Heart right ventricle (tissue), 16 donors: ENCODE measurements around the gene ZNF217. TPM values are rescaled to one million over a fixed set of nuclear protein-coding genes. Genes with fewer than 3 reads are reported as not detected.
"Not testable (repeated sequence)": the region's sequence is repeated elsewhere in the genome, so short reads cannot be mapped to it uniquely, and the experiment has no call there.

Experiments
- ATAC-seq, 8 donors: fragments of 200-7000 bp; cut with Tn5 transposase; one replicate each; pipeline ENCODE4 v1.9.1; 2020; ENCODE audit warnings: mild to moderate bottlenecking in 8 of 8, moderate library complexity in 8 of 8, moderate number of reproducible peaks in 1 of 8
- DNase-seq, 2 donors: peaks; one replicate each; pipeline ENCODE4 v3.0.0-alpha.2; 2020
- H3K27ac ChIP-seq, 10 donors: fragments of 200-600 bp; sonication (generic) in 2 of 10; one replicate each; pipeline versions ENCODE4 v1.5.0 to v1.8.0; 2020 to 2022; ENCODE audit warnings: mild to moderate bottlenecking in 3 of 10
- H3K27me3 ChIP-seq, 7 donors: fragments of 200-600 bp; one replicate each; pipeline ENCODE4 v1.8.0; 2021 to 2022; ENCODE audit warnings: mild to moderate bottlenecking in 2 of 7
- H3K36me3 ChIP-seq, 9 donors: fragments of 200-600 bp; sonication (generic) in 1 of 9; one replicate each; pipeline versions ENCODE4 v1.5.0 to v1.8.0; 2020 to 2022; ENCODE audit warnings: mild to moderate bottlenecking in 2 of 9
- H3K4me1 ChIP-seq, 9 donors: fragments of 200-600 bp; sonication (generic) in 1 of 9; one replicate each; pipeline versions ENCODE4 v1.5.0 to v1.8.0; 2020 to 2022; ENCODE audit warnings: mild to moderate bottlenecking in 4 of 9
- H3K4me3 ChIP-seq, 10 donors: fragments of 200-600 bp; sonication (generic) in 2 of 10; one replicate each; pipeline versions ENCODE4 v1.5.0 to v1.8.0; 2020 to 2022; ENCODE audit warnings: mild to moderate bottlenecking in 7 of 10, moderate library complexity in 2 of 10
- H3K9me3 ChIP-seq, 11 donors: fragments of 200-600 bp in 10 of 11; sonication (generic) in 2 of 11; one replicate each; pipeline versions ENCODE4 v1.5.0 to v1.8.0; 2013 to 2022; ENCODE audit warnings: mild to moderate bottlenecking in 2 of 11, control low read depth in 1 of 11, moderate library complexity in 1 of 11
- WGBS, 2 donors: extraction: QIAGEN DNeasy Blood & Tissue Kit; methylation state at CpG; one replicate each; pipeline ENCODE4 v1.1.7; 2013; ENCODE audit warnings: inconsistent platforms in 1 of 2; 5-methylcytosine and 5-hydroxymethylcytosine counted together
- intact Hi-C, 10 donors: fragments of 100-400 bp; cut with DNase I; formaldehyde crosslinking; loops; one replicate each; pipeline versions ENCODE4 v1.11.1 to v1.14.2; 2022
- long read RNA-seq, 3 donors: library from polyadenylated mRNA; unstranded; transcript quantifications; one replicate each; pipeline ENCODE4 v2.0.0, GENCODE V29; 2020 to 2021
- polyA plus RNA-seq, 2 donors: library from polyadenylated mRNA; stranded (reverse); fragments of 200-250 nt; gene quantifications; one replicate each; pipeline ENCODE4 v1.2.3, GENCODE V29; 2013
- total RNA-seq, 10 donors: library from RNA; stranded (reverse); fragmentation: NEBNext Ultra II Directional in 3 of 10; extraction: Animal tissue kit (Norgen Biotek cat#: 25700) in 3 of 10; gene quantifications; one replicate each; pipeline versions ENCODE4 v1.2.1 to v1.2.4, GENCODE V29; 2021 to 2023
- TF ChIP-seq, protein P1 (sequence below), 9 donors: fragments of 200-600 bp; sonication (generic) in 2 of 9; IDR thresholded peaks; one replicate each; pipeline versions ENCODE4 v1.5.0 to v1.8.0; 2021 to 2022; ENCODE audit warnings: antibody characterized with exemption in 9 of 9, mild to moderate bottlenecking in 5 of 9, moderate library complexity in 1 of 9
- donor health status: Arrhythmogenic right ventricular cardiomyopathy.
- donor health status: ischemic (EF 13 %, LVEDD 7.1; RV severe dilation, severe dysfunction).
- donor health status: healthy with polysubstance abuse.
- donor health status: DM: no; HTN: yes; CAD: no.
- donor health status: DM: no; HTN: no; CAD: no.
- donor health status: ischemic (EF 25% LVEDD 6.9; RV normal size, moderate dysfunction).
- donor health status: ischemic (EF 25% LVEDD 5.7; RV mildly dilated, moderate dysfunction).
- donor health status: healthy.
- donor health status: DM: yes; HTN: yes; CAD: no.
- donor health status: Ischemic cardiomyopathy.
- donor health status: ischemic (EF 35%, LVEDD 5.7; RV mildly dilated, moderate dysfunction).
- donor health status: nonischemic (EF 11% LVEDD 7.7; RV severe dilation, severe dysfunction).
- donor health status: DM: yes; HTN: yes; CAD: no.
- donor health status: PGD.
- donor health status: ischemic (EF 29% LVEDD 5.4; RV normal size, mild dysfunction).
- donor health status: nonischemic (EF 23%, LVEDD 6.1; RV moderate dilation, normal function).

Gene ZNF217
- total RNA-seq (10 to 100 TPM in 3 of 10 donors, 1 to 10 TPM in 7; 7.2 to 18.4 (median 8.5) TPM), polyA plus RNA-seq (1 to 10 TPM; 3.3 to 5.3 TPM)
- long read RNA-seq, donor 1: 0 reads
- long read RNA-seq, donor 2: 0 reads
- long read RNA-seq, donor 3: 0 reads

DNA sequence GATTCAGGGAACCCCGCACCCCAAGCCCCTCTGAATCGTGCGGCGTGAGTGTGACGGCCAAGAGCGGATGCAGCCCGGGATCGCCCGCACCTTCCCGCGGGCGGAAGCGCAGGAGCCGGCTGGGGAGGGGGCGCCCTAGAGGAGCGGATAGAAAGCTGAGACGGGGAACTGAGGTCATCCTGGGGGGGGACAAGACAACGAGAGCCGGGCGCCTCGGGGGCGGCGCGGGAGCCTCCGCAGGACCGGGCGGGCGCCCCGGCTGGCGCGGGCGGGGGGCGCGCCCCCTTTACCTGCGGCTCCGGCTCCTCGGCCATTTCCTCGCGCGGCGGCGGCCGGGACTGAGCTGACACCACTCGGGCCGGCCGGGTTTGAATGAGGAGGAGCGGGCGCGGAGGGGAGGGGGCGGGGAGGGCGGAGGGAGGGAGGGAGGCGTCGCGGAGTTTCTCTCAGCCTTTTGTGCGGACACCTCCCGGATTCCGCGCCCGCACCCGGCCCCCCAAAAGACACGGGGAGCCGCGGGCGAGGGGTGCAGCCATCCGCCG, at the start of gene ZNF217:
Gene ZNF217, minus strand, starts transcription at position 374 of the 542 bp plus-strand sequence. CDS start 11,013 bp downstream, outside the sequence.
- intact Hi-C loops: loop anchor here in 2 of 10 donors (2.0 to 5.0 kb wide), 2 partner anchors 59 to 324 kb away; no protein-coding TSS in a partner anchor
- H3K27me3 ChIP-seq, H3K9me3 ChIP-seq, H3K36me3 ChIP-seq: not testable (repeated sequence)
- 1% methylated on average over 46 to 61 of the region's 66 CpGs for WGBS, 2 donors
- Histone ChIP-seq H3K4me1 (peaks cover 2 to 65% (median 39%) of the 10 kb centered on the region in 9 donors), H3K27ac (peak within 1 kb of the TSS; percentile 97 to 100 (median 99)), H3K4me3 (peak within 1 kb of the TSS; percentile 76 to 98 (median 94))
- peak; percentile 36 to 74 (median 53) for ATAC-seq
- peak; percentile 78 to 81 for DNase-seq

- Histone ChIP-seq H3K27me3 (no peaks in the 10 kb centered on the region), H3K27ac (peak overlapping the region in 8 of 10 donors; percentile 6 to 92 (median 51)), H3K4me1 (peaks cover 0 to 28% (median 14%) of the 10 kb centered on the region in 9 donors), H3K36me3 (no peaks in the 10 kb centered on the region), H3K4me3 (peak overlapping the region in 3 of 10 donors; percentile 2 to 22 (median 11)), H3K9me3 (no peaks in the 10 kb centered on the region)
- TF ChIP-seq, protein P1, sequence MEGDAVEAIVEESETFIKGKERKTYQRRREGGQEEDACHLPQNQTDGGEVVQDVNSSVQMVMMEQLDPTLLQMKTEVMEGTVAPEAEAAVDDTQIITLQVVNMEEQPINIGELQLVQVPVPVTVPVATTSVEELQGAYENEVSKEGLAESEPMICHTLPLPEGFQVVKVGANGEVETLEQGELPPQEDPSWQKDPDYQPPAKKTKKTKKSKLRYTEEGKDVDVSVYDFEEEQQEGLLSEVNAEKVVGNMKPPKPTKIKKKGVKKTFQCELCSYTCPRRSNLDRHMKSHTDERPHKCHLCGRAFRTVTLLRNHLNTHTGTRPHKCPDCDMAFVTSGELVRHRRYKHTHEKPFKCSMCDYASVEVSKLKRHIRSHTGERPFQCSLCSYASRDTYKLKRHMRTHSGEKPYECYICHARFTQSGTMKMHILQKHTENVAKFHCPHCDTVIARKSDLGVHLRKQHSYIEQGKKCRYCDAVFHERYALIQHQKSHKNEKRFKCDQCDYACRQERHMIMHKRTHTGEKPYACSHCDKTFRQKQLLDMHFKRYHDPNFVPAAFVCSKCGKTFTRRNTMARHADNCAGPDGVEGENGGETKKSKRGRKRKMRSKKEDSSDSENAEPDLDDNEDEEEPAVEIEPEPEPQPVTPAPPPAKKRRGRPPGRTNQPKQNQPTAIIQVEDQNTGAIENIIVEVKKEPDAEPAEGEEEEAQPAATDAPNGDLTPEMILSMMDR (IDR thresholded peaks at IDR 0.05): no peak
- DNase-seq: no peak
- peak in 7 of 8 donors; percentile 76 to 85 (median 80) for ATAC-seq
- intact Hi-C loops: no loop called here
- 38 to 49% methylated on average over 12 of the region's 12 CpGs for WGBS, 2 donors
These were observed 49.6 kb upstream of the ZNF217 start for GRCh38 chr20:53643031-53643832.

- DNase-seq: peak in 1 of 2 donors; percentile 38
- intact Hi-C loops: no loop called here
- H3K4me1 ChIP-seq: peaks cover 0 to 28% (median 14%) of the 10 kb centered on the region in 9 donors
- TF ChIP-seq, protein P1 (IDR thresholded peaks at IDR 0.05): peak in 2 of 9 donors; percentile 11 to 16
- peak overlapping the region in 3 of 10 donors; percentile 2 to 22 (median 11) for H3K4me3 ChIP-seq
- H3K27me3 ChIP-seq: no peaks in the 10 kb centered on the region
- H3K9me3 ChIP-seq: no peaks in the 10 kb centered on the region
- ATAC-seq: peak in 7 of 8 donors; percentile 80 to 90 (median 88)
- H3K36me3 ChIP-seq: no peaks in the 10 kb centered on the region
- peak overlapping the region in 8 of 10 donors; percentile 6 to 92 (median 51) for H3K27ac ChIP-seq
- 64 to 75% methylated on average over 17 of the region's 17 CpGs for WGBS, 2 donors
These were observed 48.8 kb upstream of the ZNF217 start for GRCh38 chr20:53642196-53643030.

DNA sequence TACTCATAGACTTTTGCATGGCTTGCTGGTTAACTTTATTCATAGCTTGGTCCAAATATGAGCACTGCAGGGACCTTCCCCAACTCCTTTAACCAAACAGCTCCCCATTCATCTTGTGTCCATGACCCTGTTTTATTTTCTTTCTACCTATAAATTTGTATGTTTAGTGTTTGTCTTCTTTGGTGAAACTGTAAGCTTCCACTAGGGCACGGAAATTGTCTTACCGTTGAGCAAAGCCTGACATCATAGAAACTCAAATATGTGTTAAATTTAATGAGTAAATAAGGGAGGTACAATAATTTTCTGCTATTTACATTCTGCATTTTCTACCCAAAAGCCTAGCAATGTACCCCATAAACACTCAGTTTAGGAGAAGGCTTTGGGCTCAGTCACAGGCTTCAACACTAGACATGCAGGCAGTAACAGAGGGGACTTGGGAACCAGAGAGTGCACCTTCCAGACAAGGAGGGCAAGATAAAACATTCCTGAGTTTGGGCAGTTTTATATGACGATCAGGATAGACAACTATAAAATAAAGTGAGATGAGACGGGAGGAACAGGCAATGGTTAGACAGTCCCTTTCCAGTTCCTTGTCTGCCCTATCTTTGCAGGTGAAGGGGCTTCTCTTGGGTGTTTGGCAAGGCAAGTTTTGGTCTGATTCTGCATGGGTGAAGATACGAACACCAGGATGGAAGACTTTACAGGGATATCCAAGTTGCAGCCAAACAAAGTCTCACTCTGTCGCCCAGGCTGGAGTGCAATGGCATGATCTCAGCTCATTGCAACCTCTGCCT, 46.2 kb upstream of the ZNF217 start:
- no peak for ATAC-seq
- 93 to 97% methylated on average over 6 of the region's 6 CpGs for WGBS, 2 donors
- no peak overlapping the region for H3K27ac ChIP-seq
- peaks cover 0 to 39% (median 14%) of the 10 kb centered on the region in 9 donors for H3K4me1 ChIP-seq
- TF ChIP-seq, protein P1 (IDR thresholded peaks at IDR 0.05): no peak
- no peaks in the 10 kb centered on the region for H3K27me3 ChIP-seq
- intact Hi-C loops: no loop called here
- no peak for DNase-seq
- no peaks in the 10 kb centered on the region for H3K9me3 ChIP-seq
- no peaks in the 10 kb centered on the region for H3K36me3 ChIP-seq
- no peak overlapping the region for H3K4me3 ChIP-seq
